Caco-2 (cell line): ENCODE measurements around the gene CTIF. TPM values are rescaled to one million over a fixed set of nuclear protein-coding genes. Genes with fewer than 3 reads are reported as not detected.

Source experiments
- BruUV-seq: library from RNA; stranded (reverse); fragments of 400-500 nt; replicated peaks from 2 replicates; lab custom pipeline; 2021; lab: Mats Ljungman, UMichigan
- CTCF ChIA-PET: fragments of 300-600 bp; sonication (Branson Sonifier 250); formaldehyde crosslinking; loops from one replicate; lab custom pipeline; 2022; ENCODE audit warnings: antibody characterized with exemption; lab: Charles Lee
- POLR2A ChIA-PET: fragments of 300-600 bp; sonication (Branson Sonifier 250); formaldehyde crosslinking; loops from one replicate; lab custom pipeline; 2022; ENCODE audit warnings: antibody characterized with exemption; lab: Charles Lee
- DNase-seq, 2 experiments: peaks; one replicate each; pipeline versions ENCODE4 v3.0.0 to v3.0.0-alpha.2; 2020 to 2022
- H3K27me3 ChIP-seq: replicated peaks from 2 replicates; pipeline ENCODE4 v1.6.0; 2011; ENCODE audit warnings: low read length; ENCODE audit not compliant: control insufficient read depth, insufficient read depth
- H3K36me3 ChIP-seq: 2 replicates; pipeline ENCODE4 v1.5.1; 2011; ENCODE audit warnings: low read length; ENCODE audit not compliant: control insufficient read depth, insufficient read depth
- H3K4me1 ChIP-seq: fragments of 250-450 bp; sonication (Bioruptor Pico); 2 replicates; pipeline ENCODE4 v1.5.1; 2020; ENCODE audit warnings: mild to moderate bottlenecking
- H3K4me3 ChIP-seq: 2 replicates; pipeline ENCODE4 v1.5.1; 2011; ENCODE audit warnings: low read depth, mild to moderate bottlenecking, control low read depth, low read length
- H3K9me3 ChIP-seq: fragments of 250-450 bp; sonication (Bioruptor Pico); 2 replicates; pipeline ENCODE4 v1.5.1; 2020; ENCODE audit warnings: mild to moderate bottlenecking, moderate library complexity
- H3K27ac Mint-ChIP-seq: one replicate; pipeline ENCODE4 v1.8.0; 2022; ENCODE audit warnings: mixed read lengths; ENCODE audit not compliant: unreplicated experiment
- H3K27me3 Mint-ChIP-seq: one replicate; pipeline ENCODE4 v1.8.0; 2022; ENCODE audit warnings: mixed read lengths; ENCODE audit not compliant: insufficient read depth, unreplicated experiment
- H3K36me3 Mint-ChIP-seq: one replicate; pipeline ENCODE4 v1.8.0; 2022; ENCODE audit warnings: mild to moderate bottlenecking, mixed read lengths; ENCODE audit not compliant: insufficient read depth, unreplicated experiment
- H3K4me1 Mint-ChIP-seq: one replicate; pipeline ENCODE4 v1.8.0; 2022; ENCODE audit warnings: low read depth, mixed read lengths; ENCODE audit not compliant: unreplicated experiment
- H3K4me3 Mint-ChIP-seq: one replicate; pipeline ENCODE4 v1.8.0; 2022; ENCODE audit warnings: mild to moderate bottlenecking, moderate library complexity, mixed read lengths; ENCODE audit not compliant: unreplicated experiment
- H3K9me3 Mint-ChIP-seq: one replicate; pipeline ENCODE4 v1.8.0; 2022; ENCODE audit warnings: mixed read lengths; ENCODE audit not compliant: unreplicated experiment
- intact Hi-C: fragments of 100-400 bp; cut with micrococcal nuclease; formaldehyde crosslinking; loops from one replicate; pipeline ENCODE4 v1.10.0; 2022; ENCODE audit not compliant: unreplicated experiment
- total RNA-seq: library from RNA; stranded (reverse); gene quantifications from 2 replicates; pipeline ENCODE4 v1.2.3, GENCODE V29; 2022
- TF ChIP-seq, protein P1 (sequence below), 2 experiments: fragments of 200-600 bp in 1 of 2; IDR thresholded peaks; 1 replicate in 1 of 2; 2 replicates in 1 of 2; pipeline versions ENCODE4 v1.5.1 to v1.8.0; 2011 to 2022; ENCODE audit warnings: antibody characterized with exemption in 1 of 2, control low read depth in 1 of 2, inconsistent platforms in 1 of 2, low read depth in 1 of 2, low read length in 1 of 2, mild to moderate bottlenecking in 1 of 2, moderate library complexity in 1 of 2; ENCODE audit not compliant: insufficient read depth in 1 of 2, severe bottlenecking in 1 of 2, unreplicated experiment in 1 of 2

Gene CTIF
- total RNA-seq, 1 experiment from 2014 or later = 19.9 TPM

DNA sequence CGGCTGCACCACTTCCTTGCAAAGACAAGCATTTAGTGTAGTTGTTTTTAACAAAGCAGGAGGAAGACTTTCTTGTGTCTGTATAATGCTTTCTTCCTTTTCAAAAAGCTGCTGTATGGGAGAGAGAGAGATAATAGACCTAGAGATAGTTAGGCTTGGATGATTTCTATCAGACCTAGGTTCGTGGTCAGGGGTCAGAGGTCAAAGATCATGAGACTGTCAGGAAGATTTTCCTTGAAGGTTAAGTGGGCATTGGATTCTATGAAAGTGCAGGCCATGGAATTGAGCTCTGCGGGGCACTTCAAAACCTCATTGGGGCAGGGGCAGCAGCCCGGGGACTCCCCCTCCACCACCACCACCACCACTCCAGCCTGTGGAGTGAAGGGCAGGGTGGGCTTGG, 164.6 kb downstream of the CTIF start:
- CTCF ChIA-PET = no interaction called here
- intact Hi-C loops = no loop called here
- Histone ChIP-seq H3K4me3 (no peak overlapping the region), H3K4me1 (no peaks in the 10 kb centered on the region), H3K36me3 (no peaks in the 10 kb centered on the region), H3K9me3 (no peaks in the 10 kb centered on the region), H3K27me3 (no peaks in the 10 kb centered on the region)
- Mint-ChIP-seq H3K4me1 (no peaks in the 10 kb centered on the region), H3K36me3 (no peaks in the 10 kb centered on the region), H3K4me3 (no peak overlapping the region), H3K27ac (no peak overlapping the region), H3K27me3 (no peaks in the 10 kb centered on the region), H3K9me3 (no peaks in the 10 kb centered on the region)
- no peak for DNase-seq
- POLR2A ChIA-PET = no interaction called here
- no TSS peak for BruUV-seq
- TF ChIP-seq, protein P1, sequence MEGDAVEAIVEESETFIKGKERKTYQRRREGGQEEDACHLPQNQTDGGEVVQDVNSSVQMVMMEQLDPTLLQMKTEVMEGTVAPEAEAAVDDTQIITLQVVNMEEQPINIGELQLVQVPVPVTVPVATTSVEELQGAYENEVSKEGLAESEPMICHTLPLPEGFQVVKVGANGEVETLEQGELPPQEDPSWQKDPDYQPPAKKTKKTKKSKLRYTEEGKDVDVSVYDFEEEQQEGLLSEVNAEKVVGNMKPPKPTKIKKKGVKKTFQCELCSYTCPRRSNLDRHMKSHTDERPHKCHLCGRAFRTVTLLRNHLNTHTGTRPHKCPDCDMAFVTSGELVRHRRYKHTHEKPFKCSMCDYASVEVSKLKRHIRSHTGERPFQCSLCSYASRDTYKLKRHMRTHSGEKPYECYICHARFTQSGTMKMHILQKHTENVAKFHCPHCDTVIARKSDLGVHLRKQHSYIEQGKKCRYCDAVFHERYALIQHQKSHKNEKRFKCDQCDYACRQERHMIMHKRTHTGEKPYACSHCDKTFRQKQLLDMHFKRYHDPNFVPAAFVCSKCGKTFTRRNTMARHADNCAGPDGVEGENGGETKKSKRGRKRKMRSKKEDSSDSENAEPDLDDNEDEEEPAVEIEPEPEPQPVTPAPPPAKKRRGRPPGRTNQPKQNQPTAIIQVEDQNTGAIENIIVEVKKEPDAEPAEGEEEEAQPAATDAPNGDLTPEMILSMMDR (IDR thresholded peaks at IDR 0.05; ENCODE audit: insufficient read depth in 1 of 2, low read depth in 1 of 2, low read length in 1 of 2, severe bottlenecking in 1 of 2, unreplicated experiment in 1 of 2) = no peak

DNA sequence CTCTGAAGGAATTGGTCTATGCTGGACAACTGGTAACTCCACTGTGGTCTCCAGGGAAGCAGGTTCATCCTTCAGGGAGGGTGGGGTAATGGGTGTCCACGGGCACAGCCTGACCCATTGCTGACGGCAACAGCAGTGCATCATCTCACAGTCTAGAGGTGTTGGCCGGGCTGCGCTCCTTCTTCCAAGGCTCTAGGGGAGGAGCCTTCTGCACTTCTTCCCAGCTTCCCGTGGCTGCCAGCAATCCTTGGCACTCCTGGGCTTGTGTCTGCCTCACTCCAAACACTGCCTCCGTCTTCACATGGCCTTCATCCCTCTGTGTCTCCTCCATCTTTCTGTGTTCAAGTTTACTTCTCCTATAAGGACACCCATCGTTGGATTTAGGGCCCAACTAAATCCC, 166.2 kb downstream of the CTIF start:
- TF ChIP-seq, protein P1 (IDR thresholded peaks at IDR 0.05; ENCODE audit: insufficient read depth in 1 of 2, low read depth in 1 of 2, low read length in 1 of 2, severe bottlenecking in 1 of 2, unreplicated experiment in 1 of 2) = no peak
- no peaks in the 10 kb centered on the region for H3K4me1 ChIP-seq
- intact Hi-C loops = no loop called here
- no peaks in the 10 kb centered on the region for H3K4me1 Mint-ChIP-seq
- POLR2A ChIA-PET = no interaction called here
- no peaks in the 10 kb centered on the region for H3K36me3 ChIP-seq
- no peaks in the 10 kb centered on the region for H3K9me3 ChIP-seq
- BruUV-seq = no TSS peak
- no peaks in the 10 kb centered on the region for H3K36me3 Mint-ChIP-seq
- no peak overlapping the region for H3K4me3 Mint-ChIP-seq
- H3K27me3 ChIP-seq = no peaks in the 10 kb centered on the region
- no peak overlapping the region for H3K4me3 ChIP-seq
- H3K27ac Mint-ChIP-seq = no peak overlapping the region
- no peaks in the 10 kb centered on the region for H3K9me3 Mint-ChIP-seq
- DNase-seq = no peak
- H3K27me3 Mint-ChIP-seq = no peaks in the 10 kb centered on the region
- CTCF ChIA-PET = no interaction called here

DNA sequence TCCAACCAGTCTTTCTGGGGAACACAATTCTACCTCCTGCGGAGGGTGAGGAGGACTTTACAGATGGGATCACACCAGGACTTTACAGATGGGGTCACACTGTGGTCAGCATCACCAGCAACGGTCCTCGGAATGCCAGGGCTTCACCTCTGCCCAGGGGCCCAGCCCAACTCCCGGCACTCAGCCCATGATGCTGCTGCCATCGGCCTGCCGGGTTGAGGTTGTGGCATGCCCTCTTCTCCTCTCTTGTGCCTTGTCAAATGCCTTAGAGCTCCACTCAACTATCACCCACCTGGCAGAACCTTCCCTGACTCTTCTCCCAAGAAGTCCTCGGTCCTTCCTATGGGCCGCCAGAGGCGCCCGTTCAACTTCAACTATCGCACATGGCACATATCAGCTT, 166.7 kb downstream of the CTIF start:
- TF ChIP-seq, protein P1 (IDR thresholded peaks at IDR 0.05; ENCODE audit: insufficient read depth in 1 of 2, low read depth in 1 of 2, low read length in 1 of 2, severe bottlenecking in 1 of 2, unreplicated experiment in 1 of 2) = no peak
- Mint-ChIP-seq H3K4me1 (no peaks in the 10 kb centered on the region), H3K27me3 (no peaks in the 10 kb centered on the region), H3K4me3 (no peak overlapping the region), H3K27ac (no peak overlapping the region), H3K36me3 (no peaks in the 10 kb centered on the region), H3K9me3 (no peaks in the 10 kb centered on the region)
- H3K4me1 ChIP-seq = no peaks in the 10 kb centered on the region
- no peak for DNase-seq
- no peaks in the 10 kb centered on the region for H3K27me3 ChIP-seq
- no peak overlapping the region for H3K4me3 ChIP-seq
- CTCF ChIA-PET = no interaction called here
- BruUV-seq = no TSS peak
- POLR2A ChIA-PET = no interaction called here
- no peaks in the 10 kb centered on the region for H3K9me3 ChIP-seq
- intact Hi-C loops = no loop called here
- H3K36me3 ChIP-seq = no peaks in the 10 kb centered on the region
